Stimulated activated CD4-positive, alpha-beta T cell treated with anti-CD3 and anti-CD28 coated beads, Interleukin-4, amount 100 ng/mL, for 1 hour (primary cell): ENCODE measurements around the gene EIF6.
"Not testable (repeated sequence)": the region's sequence is repeated elsewhere in the genome, so short reads cannot be mapped to it uniquely, and the experiment has no call there.

Experiments used
- DNase-seq: peaks from one replicate; pipeline ENCODE4 v3.0.0-alpha.2; 2020

Gene EIF6

DNA sequence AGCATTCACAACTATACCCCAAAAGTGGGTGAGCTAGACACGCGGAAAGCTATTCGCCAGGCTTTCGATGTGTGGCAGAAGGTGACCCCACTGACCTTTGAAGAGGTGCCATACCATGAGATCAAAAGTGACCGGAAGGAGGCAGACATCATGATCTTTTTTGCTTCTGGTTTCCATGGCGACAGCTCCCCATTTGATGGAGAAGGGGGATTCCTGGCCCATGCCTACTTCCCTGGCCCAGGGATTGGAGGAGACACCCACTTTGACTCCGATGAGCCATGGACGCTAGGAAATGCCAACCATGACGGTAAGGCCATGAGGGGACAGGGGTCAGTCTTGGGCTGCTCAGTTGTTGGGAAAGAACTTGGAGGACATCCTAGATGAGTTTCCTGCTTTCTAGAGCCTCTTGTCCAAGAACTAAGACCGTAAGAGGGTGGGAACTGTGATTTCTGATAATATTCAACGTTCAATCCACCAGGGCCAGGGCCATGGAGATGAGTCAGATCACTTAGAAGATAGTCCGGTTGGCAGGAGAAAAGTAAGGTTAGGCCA, 30.0 kb downstream of the EIF6 start:
- no peak for DNase-seq

DNA sequence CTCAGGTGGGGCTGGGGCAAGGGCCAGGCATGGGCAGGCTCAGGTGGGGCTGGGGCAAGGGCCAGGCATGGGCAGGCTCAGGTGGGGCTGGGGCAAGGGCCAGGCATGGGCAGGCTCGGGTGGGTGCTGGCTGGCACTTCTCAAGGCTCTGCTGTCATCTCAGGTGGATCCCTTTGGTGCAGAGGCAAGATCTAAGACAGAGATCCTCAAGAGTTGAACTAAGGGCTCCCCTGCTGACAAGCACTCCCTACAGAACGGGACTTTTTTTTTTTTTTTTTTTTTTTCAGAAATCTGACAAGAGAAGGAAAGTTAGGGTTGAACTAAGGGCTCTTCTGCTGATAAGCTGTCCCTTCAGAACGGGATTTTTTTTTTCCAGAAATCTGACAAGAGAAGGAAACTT, 31.6 kb downstream of the EIF6 start:
- DNase-seq = no peak

- not testable (repeated sequence) for DNase-seq
These were observed 32.0 kb downstream of the EIF6 start for GRCh38 chr20:35252598-35252997.

- DNase-seq = no peak
These were observed 32.5 kb downstream of the EIF6 start for GRCh38 chr20:35252037-35252461.

DNA sequence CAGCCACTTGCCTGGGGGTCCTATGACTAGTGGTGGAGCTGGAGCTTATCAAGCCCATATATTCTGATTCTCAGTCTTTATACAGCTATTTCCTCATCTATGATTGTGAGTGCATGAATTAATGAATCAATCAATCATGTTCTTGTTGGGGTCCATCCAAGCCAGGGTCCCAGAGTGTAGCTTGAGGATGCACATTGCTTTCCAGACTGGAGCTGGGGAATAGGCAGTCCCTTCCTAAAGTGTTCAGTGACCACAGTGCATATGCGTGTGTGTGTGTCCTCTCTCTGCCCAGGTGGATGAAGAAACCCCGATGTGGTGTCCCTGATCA, 33.0 kb downstream of the EIF6 start:
- DNase-seq = no peak

GRCh38 chr20:35248641-35249475, 35.7 kb downstream of the EIF6 start:
- no peak for DNase-seq

GRCh38 chr20:35246723-35247122, 37.8 kb downstream of the EIF6 start:
- DNase-seq = no peak

- DNase-seq = no peak
These were observed 40.6 kb downstream of the EIF6 start for GRCh38 chr20:35243986-35244385.

DNA sequence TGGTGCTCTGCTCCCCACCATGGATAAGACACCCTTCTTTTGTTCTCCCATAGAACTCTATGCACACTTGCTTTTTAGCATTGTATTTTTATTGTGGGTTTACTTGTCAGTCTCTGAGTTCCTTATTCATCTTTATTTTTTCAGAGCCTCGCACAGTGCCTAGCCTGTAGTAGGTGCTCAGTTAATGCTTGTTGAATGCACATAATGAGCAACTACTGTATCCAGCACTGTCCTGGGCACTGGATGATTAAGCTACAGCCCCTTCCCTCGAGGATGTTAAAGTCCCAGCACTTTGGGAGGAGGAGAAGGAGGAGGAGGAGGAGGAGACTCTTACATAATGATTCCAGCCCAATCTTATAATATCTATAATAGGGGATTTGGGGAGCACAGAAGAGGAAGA, 41.3 kb downstream of the EIF6 start:
- DNase-seq = no peak

- no peak for DNase-seq
These were observed 43.7 kb downstream of the EIF6 start for GRCh38 chr20:35240811-35241293.

GRCh38 chr20:35240083-35240810, 44.3 kb downstream of the EIF6 start:
- DNase-seq = no peak

GRCh38 chr20:35238735-35239134, 45.8 kb downstream of the EIF6 start:
- no peak for DNase-seq

GRCh38 chr20:35238170-35238569, 46.4 kb downstream of the EIF6 start:
- DNase-seq = no peak

DNA sequence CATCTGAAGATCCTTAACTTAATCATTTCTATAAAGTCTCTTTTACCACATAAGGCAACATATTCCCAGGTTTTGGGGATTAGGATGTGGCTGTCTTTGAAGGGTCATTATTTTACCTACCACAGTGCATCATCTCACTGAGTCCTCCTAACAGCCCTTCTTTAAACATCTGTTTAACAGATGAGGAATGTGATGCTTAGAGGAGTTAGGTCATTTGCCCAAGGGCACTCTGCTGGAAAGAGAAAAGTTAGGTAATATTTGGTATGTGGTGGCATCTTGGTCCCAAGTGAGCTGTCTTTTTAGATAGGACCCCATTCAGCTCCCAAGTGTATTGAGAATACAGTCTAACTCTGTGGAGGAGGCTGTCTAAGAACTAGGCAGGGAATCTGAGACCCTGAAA, 47.1 kb downstream of the EIF6 start:
- no peak for DNase-seq

DNA sequence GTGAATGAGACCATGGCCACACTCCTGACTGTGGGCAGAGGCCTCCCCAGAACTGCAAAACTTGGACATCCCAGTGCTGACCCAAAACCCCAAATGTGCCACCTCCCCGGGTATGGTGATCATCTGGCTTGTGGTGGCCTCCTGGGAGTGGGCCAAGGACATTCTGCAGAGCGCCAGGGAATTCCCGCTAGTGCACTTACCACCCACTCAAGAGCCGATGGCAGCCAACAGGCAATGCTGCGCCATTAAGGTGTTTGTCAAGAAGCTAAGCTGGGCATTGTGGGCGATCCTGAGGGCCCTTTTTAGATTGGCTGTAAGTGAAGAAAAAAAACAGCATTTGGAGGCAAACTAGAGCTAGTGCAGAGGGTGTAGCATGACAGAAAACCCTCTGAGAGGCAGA, 48.7 kb downstream of the EIF6 start:
- DNase-seq = no peak

DNA sequence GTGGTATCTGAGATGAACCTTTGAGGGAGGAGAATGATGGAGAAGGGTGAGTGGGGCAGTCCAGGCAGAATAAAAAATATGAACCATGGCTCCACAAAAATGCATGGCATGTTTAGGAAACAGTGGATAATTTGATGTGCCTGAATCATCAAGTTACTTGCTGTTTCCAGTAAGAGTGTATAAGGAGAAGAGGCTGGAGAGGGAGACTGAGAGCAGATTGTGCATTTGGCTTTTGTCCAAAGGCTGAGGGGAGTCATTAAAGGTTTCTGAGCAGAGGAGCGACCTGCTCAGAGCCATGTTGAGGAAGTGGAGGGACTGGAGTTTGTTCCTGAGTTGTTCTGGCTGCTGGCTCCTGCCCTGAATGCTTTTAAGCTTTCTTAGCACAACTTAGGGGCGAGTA, 52.0 kb downstream of the EIF6 start:
- DNase-seq = no peak
